Ramos (cell line): ENCODE data around the gene LRRC14B.

Experiments used
- in situ Hi-C: fragments of 300-500 bp; cut with MboI; formaldehyde crosslinking; loops from one replicate; pipeline ENCODE4 v1.14.3; 2022; ENCODE audit warnings: low sequenced_read_pairs; ENCODE audit not compliant: unreplicated experiment

Gene LRRC14B

GRCh38 chr5:172841-173251 is 18.4 kb upstream of the LRRC14B start:
- in situ Hi-C loops = no loop called here

GRCh38 chr5:173392-174290 is 17.7 kb upstream of the LRRC14B start:
- in situ Hi-C loops = no loop called here

GRCh38 chr5:174291-174600 is 17.0 kb upstream of the LRRC14B start:
- in situ Hi-C loops = no loop called here

GRCh38 chr5:174876-175465 is 16.3 kb upstream of the LRRC14B start:
- in situ Hi-C loops = no loop called here

- in situ Hi-C loops = no loop called here
Measured at GRCh38 chr5:176296-176823, 14.9 kb upstream of the LRRC14B start.

GRCh38 chr5:178110-178509 is 13.2 kb upstream of the LRRC14B start:
- in situ Hi-C loops = no loop called here

- in situ Hi-C loops = no loop called here
Measured at GRCh38 chr5:179401-179800, 11.9 kb upstream of the LRRC14B start.

- in situ Hi-C loops = no loop called here
Measured at GRCh38 chr5:180286-180918, 10.9 kb upstream of the LRRC14B start.

- in situ Hi-C loops = no loop called here
Measured at GRCh38 chr5:181160-181559, 10.1 kb upstream of the LRRC14B start.

GRCh38 chr5:181566-181965 is 9.7 kb upstream of the LRRC14B start:
- in situ Hi-C loops = no loop called here

GRCh38 chr5:182126-182525 is 9.2 kb upstream of the LRRC14B start:
- in situ Hi-C loops = no loop called here

GRCh38 chr5:184471-184870 is 6.8 kb upstream of the LRRC14B start:
- in situ Hi-C loops = no loop called here

- in situ Hi-C loops = no loop called here
Measured at GRCh38 chr5:185095-186070, 5.9 kb upstream of the LRRC14B start.

GRCh38 chr5:186091-187041 is 4.9 kb upstream of the LRRC14B start:
- in situ Hi-C loops = no loop called here

GRCh38 chr5:187042-187431 is 4.3 kb upstream of the LRRC14B start:
- in situ Hi-C loops = no loop called here

- in situ Hi-C loops = no loop called here
Measured at GRCh38 chr5:187617-188451, 3.5 kb upstream of the LRRC14B start.

- in situ Hi-C loops = no loop called here
Measured at GRCh38 chr5:188488-189481, 2.5 kb upstream of the LRRC14B start.
